Metanephros (tissue), 2 donors: ENCODE data around the gene RNU6-9. TPM values are rescaled to one million over a fixed set of nuclear protein-coding genes. Genes with fewer than 3 reads are reported as not detected.

ENCODE experiments used
- small RNA-seq: library from RNA; depleted of rRNA; stranded (forward); fragments of <200 nt; gene quantifications from one replicate; pipeline ENCODE3, GENCODE V24; 2014; ENCODE audit warnings: low replicate concordance
- total RNA-seq: library from RNA; depleted of rRNA; stranded (reverse); fragments of >200 nt; gene quantifications from one replicate; pipeline ENCODE4 v1.2.3, GENCODE V29; 2014

Gene RNU6-9
- not detected for total RNA-seq

DNA sequence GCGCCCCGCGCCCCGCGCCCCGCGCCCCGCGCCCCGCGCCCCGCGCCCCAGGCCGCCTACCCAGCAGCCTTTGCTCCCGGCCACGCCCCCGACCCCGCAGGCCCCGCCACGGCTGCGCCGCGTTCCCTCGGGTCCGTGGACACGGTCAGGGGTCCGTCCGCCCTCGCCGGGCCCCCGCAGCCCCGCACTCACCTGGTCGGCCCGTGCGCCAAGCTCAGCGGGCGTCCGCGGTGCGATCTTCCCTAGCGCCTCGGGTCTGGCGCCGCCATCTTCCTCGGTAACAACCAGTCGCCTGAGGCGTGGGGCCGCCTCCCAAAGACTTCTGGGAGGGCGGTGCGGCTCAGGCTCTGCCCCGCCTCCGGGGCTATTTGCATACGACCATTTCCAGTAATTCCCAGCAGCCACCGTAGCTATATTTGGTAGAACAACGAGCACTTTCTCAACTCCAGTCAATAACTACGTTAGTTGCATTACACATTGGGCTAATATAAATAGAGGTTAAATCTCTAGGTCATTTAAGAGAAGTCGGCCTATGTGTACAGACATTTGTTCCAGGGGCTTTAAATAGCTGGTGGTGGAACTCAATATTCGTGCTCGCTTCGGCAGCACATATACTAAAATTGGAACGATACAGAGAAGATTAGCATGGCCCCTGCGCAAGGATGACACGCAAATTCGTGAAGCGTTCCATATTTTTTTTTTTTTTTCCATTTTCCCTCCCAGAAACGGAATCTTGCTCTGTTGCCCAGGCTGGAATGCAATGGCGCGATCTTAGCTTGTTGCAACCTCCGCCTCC, at the start of gene RNU6-9, which contains the start of gene MED16:
Gene RNU6-9 (plus strand): TSS at position 591 of the 796 bp plus-strand sequence.
Gene MED16 (minus strand): TSS at position 294 of the 796 bp plus-strand sequence. CDS start 2,056 bp downstream, outside the sequence.

DNA sequence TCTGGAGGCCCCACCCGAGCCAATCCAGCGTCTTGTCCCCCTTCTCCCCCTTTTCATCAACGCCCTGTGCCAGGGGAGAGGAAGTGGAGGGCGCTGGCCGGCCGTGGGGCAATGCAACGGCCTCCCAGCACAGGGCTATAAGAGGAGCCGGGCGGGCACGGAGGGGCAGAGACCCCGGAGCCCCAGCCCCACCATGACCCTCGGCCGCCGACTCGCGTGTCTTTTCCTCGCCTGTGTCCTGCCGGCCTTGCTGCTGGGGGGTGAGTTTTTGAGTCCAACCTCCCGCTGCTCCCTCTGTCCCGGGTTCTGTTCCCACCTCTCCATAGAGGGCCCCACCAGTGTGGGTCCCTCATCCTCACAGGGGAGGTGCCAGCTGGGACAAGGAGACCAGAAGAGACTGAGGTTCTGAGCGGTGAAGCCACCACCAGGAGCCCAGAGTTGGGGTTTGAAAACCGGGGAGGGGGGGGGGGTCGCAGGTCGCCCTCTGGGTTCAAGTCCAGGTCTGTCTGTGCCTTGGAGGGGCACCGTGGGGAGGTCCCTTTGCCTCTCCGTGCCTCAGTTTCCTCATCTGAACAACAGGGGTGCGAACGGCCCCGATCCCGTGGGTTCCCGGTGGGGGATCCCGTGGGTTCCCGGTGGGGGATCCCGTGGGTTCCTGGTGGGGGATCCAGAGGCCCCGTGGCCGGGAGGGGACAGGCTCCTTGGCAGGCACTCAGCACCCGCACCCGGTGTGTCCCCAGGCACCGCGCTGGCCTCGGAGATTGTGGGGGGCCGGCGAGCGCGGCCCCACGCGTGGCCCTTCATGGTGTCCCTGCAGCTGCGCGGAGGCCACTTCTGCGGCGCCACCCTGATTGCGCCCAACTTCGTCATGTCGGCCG, 40.9 kb upstream of the RNU6-9 start, which contains the start of gene ELANE:
Gene ELANE (plus strand): TSS at position 168 of the 878 bp plus-strand sequence. CDS start 26 bp downstream, at position 194.

DNA sequence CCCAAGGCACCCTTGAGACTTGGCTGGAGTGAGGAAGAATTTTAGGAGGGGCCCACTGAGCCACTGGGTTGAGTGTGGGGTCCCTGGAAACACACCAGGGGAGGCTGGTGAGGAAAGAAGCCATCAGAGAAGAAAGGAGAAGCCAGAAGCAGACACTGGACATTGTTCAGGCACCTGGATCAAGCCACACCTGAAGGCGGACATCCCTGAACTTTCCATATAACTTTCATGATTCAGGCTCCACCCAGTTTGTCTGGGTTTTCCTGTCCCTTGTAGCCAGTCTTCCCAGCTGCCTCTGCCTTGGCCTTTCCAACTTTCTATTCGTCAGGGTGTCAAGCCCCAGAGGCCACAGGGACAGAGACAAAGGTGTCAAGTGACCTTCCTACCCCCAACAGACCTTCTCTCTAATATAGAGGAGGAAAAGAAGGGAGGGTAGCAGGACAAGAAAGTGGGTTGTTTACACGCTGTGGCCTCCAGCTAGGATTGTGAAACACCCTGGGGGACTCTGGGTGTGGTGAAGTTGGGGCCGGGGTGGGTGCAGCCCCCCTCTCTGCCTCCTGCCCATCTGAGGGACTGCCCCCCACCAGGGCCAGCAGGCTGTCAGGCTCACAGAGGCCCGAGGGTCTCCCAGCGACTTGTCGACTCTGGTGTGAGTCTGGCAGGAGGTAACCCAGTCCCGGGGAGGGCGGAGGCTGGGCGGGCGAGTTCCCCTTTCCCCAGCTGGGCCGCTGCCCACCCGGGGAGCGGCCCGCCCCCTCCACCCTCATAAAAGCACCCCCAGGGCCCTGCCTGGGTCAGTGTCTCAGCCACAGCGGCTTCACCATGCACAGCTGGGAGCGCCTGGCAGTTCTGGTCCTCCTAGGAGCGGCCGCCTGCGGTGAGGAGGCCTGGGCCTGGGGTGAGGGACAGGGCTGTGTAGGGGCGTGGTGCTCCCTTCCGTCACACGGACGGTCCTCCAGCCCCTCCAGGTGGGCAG, 34.1 kb upstream of the RNU6-9 start, which contains the start of gene CFD:
Gene CFD (plus strand): TSS at position 797 of the 976 bp plus-strand sequence. CDS start 26 bp downstream, at position 823.

DNA sequence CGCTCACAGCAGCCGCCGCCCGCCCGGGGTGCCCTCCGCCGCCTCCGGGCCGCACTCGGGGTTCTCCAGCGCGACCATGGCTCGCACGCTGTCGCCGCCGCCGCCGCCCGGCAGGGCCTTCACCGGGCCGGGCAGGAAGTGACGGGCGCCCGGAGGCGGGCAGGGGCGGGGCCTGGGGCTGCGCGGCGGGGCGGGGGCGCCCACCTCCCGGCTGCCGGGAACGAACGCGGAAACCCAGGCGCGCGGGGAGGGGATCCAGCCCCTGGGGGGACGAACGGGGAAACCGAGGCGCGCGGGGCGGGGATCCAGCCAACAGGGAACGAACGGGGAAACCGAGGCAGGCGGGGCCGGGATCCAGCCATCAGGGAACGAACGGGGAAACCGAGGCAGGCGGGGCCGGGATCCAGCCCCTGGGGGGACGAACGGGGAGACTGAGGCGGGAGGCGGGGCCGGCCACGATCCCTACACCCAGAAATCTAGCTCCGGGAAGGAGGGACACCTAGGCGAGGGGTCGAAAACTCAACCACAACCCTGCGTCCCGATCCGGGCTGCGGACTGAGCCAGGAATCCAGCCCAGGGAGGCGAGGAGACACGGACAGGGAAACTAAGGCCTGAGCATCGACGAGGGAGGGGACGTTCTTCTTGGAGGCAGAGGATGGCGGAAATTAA, 19.9 kb downstream of the RNU6-9 start, which contains the start of gene R3HDM4:
Gene R3HDM4 (minus strand): TSS at position 140 of the 669 bp plus-strand sequence. CDS start 62 bp downstream, at position 78.

DNA sequence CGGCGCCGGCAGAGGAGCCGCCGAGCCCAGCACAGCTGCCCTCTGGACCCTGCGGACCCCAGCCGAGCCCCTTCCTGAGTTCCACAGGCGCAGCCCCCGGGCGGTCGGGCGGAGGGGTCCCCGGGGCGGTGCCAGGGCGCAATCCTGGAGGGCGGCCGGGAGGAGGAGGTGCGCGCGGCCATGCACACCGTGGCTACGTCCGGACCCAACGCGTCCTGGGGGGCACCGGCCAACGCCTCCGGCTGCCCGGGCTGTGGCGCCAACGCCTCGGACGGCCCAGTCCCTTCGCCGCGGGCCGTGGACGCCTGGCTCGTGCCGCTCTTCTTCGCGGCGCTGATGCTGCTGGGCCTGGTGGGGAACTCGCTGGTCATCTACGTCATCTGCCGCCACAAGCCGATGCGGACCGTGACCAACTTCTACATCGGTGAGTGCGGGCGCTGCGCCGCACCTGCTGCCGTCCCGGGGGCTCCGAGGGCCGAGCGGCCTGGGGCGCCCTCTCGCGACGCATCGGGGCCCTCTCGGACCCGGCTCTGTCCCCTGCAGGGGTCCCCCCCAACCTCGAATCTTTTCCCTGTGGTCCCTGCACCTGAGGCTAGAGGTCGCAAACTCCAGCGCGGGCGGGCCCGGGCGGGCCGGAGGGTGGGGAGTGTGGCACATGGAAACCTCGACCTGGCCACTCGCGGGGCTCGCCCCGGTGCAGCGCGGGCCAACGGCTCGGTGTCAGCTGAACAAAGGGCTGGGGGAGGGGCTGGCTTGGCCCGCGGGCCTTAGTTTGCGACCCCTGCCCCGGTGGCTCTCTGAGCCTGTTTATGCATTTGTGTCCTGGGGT, 24.3 kb downstream of the RNU6-9 start, which contains the start of gene KISS1R:
Gene KISS1R (plus strand): TSS at position 11 of the 829 bp plus-strand sequence. CDS start 170 bp downstream, at position 181.

DNA sequence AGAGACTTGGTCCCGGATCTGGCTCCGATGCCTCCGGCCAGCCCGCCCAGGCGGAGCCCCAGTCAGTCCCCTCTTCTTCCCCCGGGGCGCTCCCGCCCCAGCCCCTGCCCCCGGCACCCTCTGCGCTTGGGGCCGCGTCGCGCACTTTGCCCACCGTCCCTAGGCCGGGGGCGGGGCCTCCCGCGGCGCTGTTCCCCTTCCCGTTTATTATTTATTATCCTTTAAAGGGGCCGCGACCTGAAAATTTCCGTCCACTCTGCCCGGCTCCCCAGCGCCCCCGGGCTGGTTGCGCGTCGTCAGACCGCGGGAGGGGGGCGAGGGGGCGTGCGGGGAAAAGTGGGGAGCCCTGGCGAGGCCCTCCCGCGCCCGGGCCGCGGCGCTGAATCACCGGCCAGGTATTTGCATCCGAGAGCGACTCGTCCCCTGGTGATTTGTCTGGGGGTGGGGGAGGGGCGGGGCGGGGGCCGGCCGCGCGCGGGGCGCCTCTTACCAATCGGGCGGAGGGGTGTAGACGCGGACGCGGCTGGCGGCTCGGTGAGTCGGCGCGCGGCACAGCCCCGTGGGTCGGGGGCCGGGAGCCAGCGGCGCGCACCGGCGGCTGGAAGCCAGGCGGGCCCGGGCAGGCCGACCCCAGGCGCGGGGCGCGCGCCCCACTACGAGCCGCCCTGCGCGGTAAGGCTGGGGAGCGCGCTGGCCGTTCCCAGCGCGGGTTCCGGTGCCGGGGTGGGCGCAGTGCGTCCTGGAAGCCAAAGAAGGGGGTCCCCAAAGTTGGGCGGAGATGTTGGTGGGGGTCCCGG, 32.4 kb downstream of the RNU6-9 start, which contains the start of gene ARID3A:
Gene ARID3A (plus strand): TSS at position 510 of the 797 bp plus-strand sequence. CDS start 3,494 bp downstream, outside the sequence.

Small RNAs within 50 kb of the gene (small RNA-seq; reads per million reads assigned to genes)
- 0.09 reads per million for gene RNU6-9

Other genes with a start within 250 kb of the RNU6-9 start
- 27.6 TPM for gene RNF126, start 230.3 kb upstream of the RNU6-9 start, total RNA-seq
- gene FSTL3, start 217.1 kb upstream of the RNU6-9 start, total RNA-seq = 29.4 TPM
- gene PRSS57, start 198.0 kb upstream of the RNU6-9 start, total RNA-seq = 3.1 TPM
- 74.6 TPM for gene PALM, start 184.5 kb upstream of the RNU6-9 start, total RNA-seq
- gene MISP, start 142.4 kb upstream of the RNU6-9 start, total RNA-seq = 10.3 TPM
- 301 TPM for gene PTBP1, start 96.0 kb upstream of the RNU6-9 start, total RNA-seq
- gene PLPPR3, start 71.5 kb upstream of the RNU6-9 start, total RNA-seq = 10.9 TPM
- 30.4 TPM for gene AZU1, start 65.6 kb upstream of the RNU6-9 start, total RNA-seq
- gene PRTN3, start 52.5 kb upstream of the RNU6-9 start, total RNA-seq = 93.5 TPM
- 59.8 TPM for gene ELANE, start 41.2 kb upstream of the RNU6-9 start, total RNA-seq
- 16.5 TPM for gene CFD, start 33.8 kb upstream of the RNU6-9 start, total RNA-seq
- gene MED16, start 297 bp upstream of the RNU6-9 start, total RNA-seq = 62.2 TPM
- 54.5 TPM for gene R3HDM4, start 19.7 kb downstream of the RNU6-9 start, total RNA-seq
- gene KISS1R, start 23.8 kb downstream of the RNU6-9 start, total RNA-seq = 0.88 TPM
- 56.3 TPM for gene ARID3A, start 32.6 kb downstream of the RNU6-9 start, total RNA-seq
- 104 TPM for gene WDR18, start 90.9 kb downstream of the RNU6-9 start, total RNA-seq
- 0.47 TPM for gene GRIN3B, start 106.9 kb downstream of the RNU6-9 start, total RNA-seq
- gene TMEM259, start 127.6 kb downstream of the RNU6-9 start, total RNA-seq = 96.6 TPM
- not detected for gene RNU6-2, start 128.0 kb downstream of the RNU6-9 start, total RNA-seq
- gene CNN2, start 133.1 kb downstream of the RNU6-9 start, total RNA-seq = 194 TPM
- 16.5 TPM for gene ABCA7, start 146.6 kb downstream of the RNU6-9 start, total RNA-seq
- 24.3 TPM for gene ARHGAP45, start 173.7 kb downstream of the RNU6-9 start, total RNA-seq
- gene POLR2E, start 201.9 kb downstream of the RNU6-9 start, total RNA-seq = 110 TPM
- 175 TPM for gene GPX4, start 210.5 kb downstream of the RNU6-9 start, total RNA-seq